ENCODE results near the gene CCDC187. TPM values are rescaled to one million over a fixed set of nuclear protein-coding genes. Genes with fewer than 3 reads are reported as not detected.

Gene CCDC187
- total and polyA plus RNA-seq, 2 of the 4 experiments (the other 2 are of a cell fraction) = not detected

GRCh38 chr9:136259836-136260235 is 44.1 kb downstream of the CCDC187 start:
- ChIA-PET POLR2A (ENCODE audit: unreplicated experiment) (no interaction called here), CTCF (no interaction called here)
- Histone ChIP-seq H3K36me3 (ENCODE audit: control insufficient read depth, insufficient read depth, low read length) (no peaks in the 10 kb centered on the region), H4K8ac (ENCODE audit: low read depth in 2 of 2, low read length in 2 of 2) (no peak overlapping the region), H2BK15ac (ENCODE audit: low read depth, low read length) (no peak overlapping the region), H3K4me2 (ENCODE audit: low read depth, low read length) (no peak overlapping the region), H3K4ac (ENCODE audit: low read depth, low read length) (no peak overlapping the region), H3K18ac (ENCODE audit: low read depth, low read length) (no peak overlapping the region), H2AFZ (replicated peaks; ENCODE audit: low read length, poor library complexity) (no peak overlapping the region), H3K9ac (ENCODE audit: low read depth, low read length) (no peak overlapping the region), H3K27me3 (ENCODE audit: control insufficient read depth, insufficient read depth, low read length) (peaks cover 29% of the 10 kb centered on the region), H4K20me1 (ENCODE audit: insufficient read depth, low read length) (no peaks in the 10 kb centered on the region), H2AK5ac (ENCODE audit: low read depth, low read length) (no peak overlapping the region), H3K4me1 (ENCODE audit: control insufficient read depth, insufficient read depth, low read length) (peaks cover 5% of the 10 kb centered on the region), H2BK120ac (ENCODE audit: low read depth, low read length) (no peak overlapping the region), H2AK9ac (replicated peaks; ENCODE audit: low read depth, low read length, poor library complexity) (no peak overlapping the region), H2BK5ac (ENCODE audit: low read depth, low read length, poor library complexity, severe bottlenecking) (no peak overlapping the region), H3K79me1 (ENCODE audit: low read depth in 1 of 2, low read length in 2 of 2) (no peaks in the 10 kb centered on the region), H2BK20ac (ENCODE audit: low read depth, low read length) (no peak overlapping the region), H3K23ac (ENCODE audit: low read depth, low read length) (no peak overlapping the region), H3K27ac (ENCODE audit: insufficient read depth, low read length) (no peak overlapping the region), H3K56ac (ENCODE audit: extremely low read depth, insufficient read depth, low read length) (no peak overlapping the region), H3K9me3 (ENCODE audit: control insufficient read depth, insufficient read depth, low read length) (no peaks in the 10 kb centered on the region), H4K5ac (ENCODE audit: low read depth, low read length) (no peak overlapping the region), H4K91ac (ENCODE audit: insufficient read depth, low read depth, low read length) (no peak overlapping the region), H3K9me1 (ENCODE audit: insufficient read depth, low read length) (no peaks in the 10 kb centered on the region), H3K4me3 (ENCODE audit: insufficient read depth, low read depth, low read length) (no peak overlapping the region), H3K14ac (replicated peaks; ENCODE audit: low read depth, low read length) (no peak overlapping the region)
- DNase-seq = no peak
- intact Hi-C loops (cut with micrococcal nuclease) = no loop called here
- no peak for TF ChIP-seq RCOR1 (IDR thresholded peaks at IDR 0.05; ENCODE audit: insufficient replicate concordance, low read length)
- no peak for TF ChIP-seq BHLHE40 (IDR thresholded peaks at IDR 0.05; ENCODE audit: low read depth, low read length)
- TF ChIP-seq MXI1 (IDR thresholded peaks at IDR 0.05; ENCODE audit: borderline replicate concordance, low read depth, low read length) = no peak
- TF ChIP-seq, protein P1, sequence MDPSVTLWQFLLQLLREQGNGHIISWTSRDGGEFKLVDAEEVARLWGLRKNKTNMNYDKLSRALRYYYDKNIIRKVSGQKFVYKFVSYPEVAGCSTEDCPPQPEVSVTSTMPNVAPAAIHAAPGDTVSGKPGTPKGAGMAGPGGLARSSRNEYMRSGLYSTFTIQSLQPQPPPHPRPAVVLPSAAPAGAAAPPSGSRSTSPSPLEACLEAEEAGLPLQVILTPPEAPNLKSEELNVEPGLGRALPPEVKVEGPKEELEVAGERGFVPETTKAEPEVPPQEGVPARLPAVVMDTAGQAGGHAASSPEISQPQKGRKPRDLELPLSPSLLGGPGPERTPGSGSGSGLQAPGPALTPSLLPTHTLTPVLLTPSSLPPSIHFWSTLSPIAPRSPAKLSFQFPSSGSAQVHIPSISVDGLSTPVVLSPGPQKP (IDR thresholded peaks at IDR 0.05; ENCODE audit: borderline replicate concordance, low read depth, low read length) = no peak
- TF ChIP-seq MAZ (IDR thresholded peaks at IDR 0.05; ENCODE audit: borderline replicate concordance, low read depth, low read length) = no peak
- no peak for TF ChIP-seq RFX5 (IDR thresholded peaks at IDR 0.05; ENCODE audit: low read depth, low read length)
- TF ChIP-seq MAFK (IDR thresholded peaks at IDR 0.05; ENCODE audit: low read depth, low read length) = no peak
- TF ChIP-seq POLR2A (IDR thresholded peaks at IDR 0.05; ENCODE audit: low read depth, low read length) = no peak
- TF ChIP-seq FOS (IDR thresholded peaks at IDR 0.05; ENCODE audit: low read depth, low read length) = no peak
- TF ChIP-seq NFE2L2 (IDR thresholded peaks at IDR 0.05; ENCODE audit: low read depth, low read length) = no peak
- no peak for TF ChIP-seq SMC3 (IDR thresholded peaks at IDR 0.05; ENCODE audit: low read depth, low read length)
- no peak for ATAC-seq (ENCODE audit: low read depth)
- dilution Hi-C loops (cut with HindIII; ENCODE audit: low sequenced_read_pairs, unreplicated experiment) = no loop called here
- in situ Hi-C loops (cut with MboI; ENCODE audit: low sequenced_read_pairs) = no loop called here
- no TSS peak for BruUV-seq (replicated peaks)
- WGBS, 2 experiments (ENCODE audit: extremely low coverage in 2 of 2, insufficient read length in 1 of 2) = 75% methylated on average over 4 of the region's 17 CpGs; no CpG with 5 or more reads in 1 of the 2 experiments
